Mucosa of stomach (tissue), 1 donor: Measurements from ENCODE around the gene WDR59.
A peak's percentile ranks its signal among the peaks of the same experiment; 100 is the strongest.
"Not testable (repeated sequence)": the region's sequence is repeated elsewhere in the genome, so short reads cannot be mapped to it uniquely, and the experiment has no call there.

Source experiments
- H3K27me3 ChIP-seq: one replicate; pipeline ENCODE4 v1.7.0; 2013; ENCODE audit warnings: mild to moderate bottlenecking, low read length; ENCODE audit not compliant: control insufficient read depth, insufficient read depth
- H3K36me3 ChIP-seq: one replicate; pipeline ENCODE4 v1.7.0; 2013; ENCODE audit warnings: low read length; ENCODE audit not compliant: control insufficient read depth, insufficient read depth
- H3K4me1 ChIP-seq: one replicate; pipeline ENCODE4 v1.7.0; 2013; ENCODE audit warnings: mild to moderate bottlenecking, low read length; ENCODE audit not compliant: control insufficient read depth, insufficient read depth
- H3K4me3 ChIP-seq: one replicate; pipeline ENCODE4 v1.7.0; 2013; ENCODE audit warnings: low read length
- H3K9ac ChIP-seq: one replicate; pipeline ENCODE4 v1.7.0; 2013; ENCODE audit warnings: mild to moderate bottlenecking, low read length, moderate library complexity
- H3K9me3 ChIP-seq: one replicate; pipeline ENCODE4 v1.7.0; 2013; ENCODE audit warnings: mild to moderate bottlenecking, low read length, moderate library complexity; ENCODE audit not compliant: control insufficient read depth
- donor health status: Pancreatic carcinoma.

WDR59 gene, protein sequence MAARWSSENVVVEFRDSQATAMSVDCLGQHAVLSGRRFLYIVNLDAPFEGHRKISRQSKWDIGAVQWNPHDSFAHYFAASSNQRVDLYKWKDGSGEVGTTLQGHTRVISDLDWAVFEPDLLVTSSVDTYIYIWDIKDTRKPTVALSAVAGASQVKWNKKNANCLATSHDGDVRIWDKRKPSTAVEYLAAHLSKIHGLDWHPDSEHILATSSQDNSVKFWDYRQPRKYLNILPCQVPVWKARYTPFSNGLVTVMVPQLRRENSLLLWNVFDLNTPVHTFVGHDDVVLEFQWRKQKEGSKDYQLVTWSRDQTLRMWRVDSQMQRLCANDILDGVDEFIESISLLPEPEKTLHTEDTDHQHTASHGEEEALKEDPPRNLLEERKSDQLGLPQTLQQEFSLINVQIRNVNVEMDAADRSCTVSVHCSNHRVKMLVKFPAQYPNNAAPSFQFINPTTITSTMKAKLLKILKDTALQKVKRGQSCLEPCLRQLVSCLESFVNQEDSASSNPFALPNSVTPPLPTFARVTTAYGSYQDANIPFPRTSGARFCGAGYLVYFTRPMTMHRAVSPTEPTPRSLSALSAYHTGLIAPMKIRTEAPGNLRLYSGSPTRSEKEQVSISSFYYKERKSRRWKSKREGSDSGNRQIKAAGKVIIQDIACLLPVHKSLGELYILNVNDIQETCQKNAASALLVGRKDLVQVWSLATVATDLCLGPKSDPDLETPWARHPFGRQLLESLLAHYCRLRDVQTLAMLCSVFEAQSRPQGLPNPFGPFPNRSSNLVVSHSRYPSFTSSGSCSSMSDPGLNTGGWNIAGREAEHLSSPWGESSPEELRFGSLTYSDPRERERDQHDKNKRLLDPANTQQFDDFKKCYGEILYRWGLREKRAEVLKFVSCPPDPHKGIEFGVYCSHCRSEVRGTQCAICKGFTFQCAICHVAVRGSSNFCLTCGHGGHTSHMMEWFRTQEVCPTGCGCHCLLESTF

GRCh38 chr16:74984529-74985296 is at the start of gene WDR59:
Gene WDR59 (minus strand): TSS chr16:74985123. CDS start chr16:74985017, 106 bp downstream.
- H3K4me1 ChIP-seq: peaks cover 5% of the 10 kb centered on the region

DNA sequence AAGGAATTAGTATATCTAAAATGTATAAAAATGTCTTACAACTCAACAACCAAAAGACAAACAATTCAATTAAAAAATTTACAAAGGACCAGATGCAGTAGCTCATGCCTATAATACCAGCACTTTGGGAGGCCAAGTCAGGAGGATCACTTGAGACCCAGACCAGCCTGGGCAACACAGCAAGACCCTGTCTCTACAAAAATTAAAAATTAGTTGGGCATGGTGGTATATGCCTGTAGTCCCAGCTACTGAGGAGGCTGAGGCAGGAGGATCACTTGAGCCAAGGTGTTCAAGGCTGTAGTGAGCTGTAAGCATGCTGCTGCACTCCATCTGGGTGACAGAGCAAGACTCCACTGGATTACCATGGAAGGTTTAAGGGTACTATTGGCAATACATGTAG is 47.7 kb upstream of the WDR59 start:
- H3K4me1 ChIP-seq: peaks cover 5% of the 10 kb centered on the region
- no peaks in the 10 kb centered on the region for H3K27me3 ChIP-seq
- H3K36me3 ChIP-seq: no peaks in the 10 kb centered on the region
- H3K4me3 ChIP-seq: no peak overlapping the region
- no peak overlapping the region for H3K9ac ChIP-seq
- H3K9me3 ChIP-seq: no peaks in the 10 kb centered on the region

More at GRCh38 chr16:74984529-74985296, at the start of gene WDR59:
- peak within 1 kb of the TSS; percentile 97 for H3K4me3 ChIP-seq
- no peaks in the 10 kb centered on the region for H3K9me3 ChIP-seq
- peak within 1 kb of the TSS; percentile 97 for H3K9ac ChIP-seq
- H3K27me3 ChIP-seq: no peaks in the 10 kb centered on the region
- H3K36me3 ChIP-seq: no peaks in the 10 kb centered on the region

- Histone ChIP-seq H3K27me3 (no peaks in the 10 kb centered on the region), H3K9me3 (no peaks in the 10 kb centered on the region), H3K4me1 (peaks cover 15% of the 10 kb centered on the region), H3K9ac (no peak overlapping the region), H3K4me3 (no peak overlapping the region), H3K36me3 (no peaks in the 10 kb centered on the region)
Observed at GRCh38 chr16:75029854-75030253, 44.9 kb upstream of the WDR59 start.

GRCh38 chr16:75028544-75029135 is 43.7 kb upstream of the WDR59 start:
- peaks cover 19% of the 10 kb centered on the region for H3K4me1 ChIP-seq
- H3K36me3 ChIP-seq: no peaks in the 10 kb centered on the region
- no peak overlapping the region for H3K4me3 ChIP-seq
- no peak overlapping the region for H3K9ac ChIP-seq
- H3K9me3 ChIP-seq: no peaks in the 10 kb centered on the region
- no peaks in the 10 kb centered on the region for H3K27me3 ChIP-seq

DNA sequence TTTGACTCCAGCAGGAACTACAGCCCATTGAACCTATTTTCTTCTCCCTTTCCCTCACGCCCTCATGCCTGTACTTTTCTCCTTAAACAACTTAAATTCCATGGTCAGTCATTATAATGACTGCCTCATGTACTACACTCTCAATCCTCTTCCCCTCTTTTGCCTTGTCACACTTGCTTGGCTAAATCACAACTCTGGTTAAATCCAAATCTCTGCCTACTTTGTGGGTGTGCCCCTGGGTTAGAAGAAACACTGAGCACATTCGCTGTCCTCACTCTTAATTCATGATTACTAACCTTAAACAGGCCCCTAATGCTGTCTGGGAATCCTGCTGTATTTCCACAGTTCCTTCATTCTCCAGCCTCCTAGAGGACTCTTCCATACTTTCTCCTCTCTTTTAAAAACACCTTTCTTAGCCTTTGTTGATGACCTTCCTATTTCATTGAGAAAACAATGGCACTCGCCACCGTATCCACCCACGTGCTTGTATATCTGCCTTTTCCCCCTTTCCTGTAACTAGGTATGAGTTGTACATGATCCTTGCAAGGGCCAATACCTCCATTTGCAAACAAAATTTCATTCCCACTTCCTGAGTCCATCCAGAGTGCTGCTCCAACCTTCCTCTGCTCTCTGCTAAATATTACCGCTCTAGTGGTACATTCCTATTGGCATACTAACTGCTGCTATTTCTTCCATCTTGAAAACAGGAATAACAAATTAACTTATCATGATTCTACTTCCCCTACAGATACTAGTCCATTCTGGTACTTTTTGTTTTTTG is 42.8 kb upstream of the WDR59 start:
- Histone ChIP-seq H3K9ac (no peak overlapping the region), H3K36me3 (no peaks in the 10 kb centered on the region), H3K9me3 (no peaks in the 10 kb centered on the region), H3K27me3 (no peaks in the 10 kb centered on the region), H3K4me3 (no peak overlapping the region), H3K4me1 (peaks cover 19% of the 10 kb centered on the region)

DNA sequence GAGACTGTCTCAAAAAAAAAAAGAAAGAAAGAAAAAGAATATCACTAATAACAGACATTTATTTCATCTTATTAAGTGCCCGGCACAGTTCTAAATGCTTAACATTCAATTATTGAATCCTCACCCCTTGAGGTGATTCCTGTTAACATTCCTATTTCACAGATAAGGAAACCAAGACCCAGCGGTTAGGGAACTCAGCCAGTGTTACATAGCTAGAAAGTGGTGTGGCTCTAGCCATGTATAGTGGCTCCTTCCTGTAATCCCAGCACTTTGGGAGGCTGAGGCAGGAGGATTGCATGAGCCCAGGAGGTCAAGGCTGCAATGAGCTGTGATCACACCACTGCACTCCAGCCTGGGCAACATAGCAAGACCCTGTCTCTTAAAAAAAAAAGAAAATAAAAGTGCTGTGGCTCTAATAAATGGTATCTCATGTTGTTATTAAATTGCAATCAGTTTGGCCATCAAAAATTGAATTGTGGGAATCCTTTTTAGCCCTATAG is 42.0 kb upstream of the WDR59 start:
- Histone ChIP-seq H3K9ac (no peak overlapping the region), H3K4me1 (peaks cover 19% of the 10 kb centered on the region), H3K36me3 (no peaks in the 10 kb centered on the region), H3K27me3 (no peaks in the 10 kb centered on the region), H3K9me3 (no peaks in the 10 kb centered on the region), H3K4me3 (no peak overlapping the region)

- H3K9me3 ChIP-seq, H3K9ac ChIP-seq, H3K36me3 ChIP-seq, H3K4me3 ChIP-seq, H3K27me3 ChIP-seq: not testable (repeated sequence)
- H3K4me1 ChIP-seq: peaks cover 19% of the 10 kb centered on the region
Observed at GRCh38 chr16:75026239-75026891, 41.4 kb upstream of the WDR59 start.

GRCh38 chr16:75025761-75026160 is 40.8 kb upstream of the WDR59 start:
- H3K36me3 ChIP-seq: no peaks in the 10 kb centered on the region
- no peaks in the 10 kb centered on the region for H3K9me3 ChIP-seq
- no peaks in the 10 kb centered on the region for H3K27me3 ChIP-seq
- no peak overlapping the region for H3K4me3 ChIP-seq
- peaks cover 19% of the 10 kb centered on the region for H3K4me1 ChIP-seq
- H3K9ac ChIP-seq: no peak overlapping the region

DNA sequence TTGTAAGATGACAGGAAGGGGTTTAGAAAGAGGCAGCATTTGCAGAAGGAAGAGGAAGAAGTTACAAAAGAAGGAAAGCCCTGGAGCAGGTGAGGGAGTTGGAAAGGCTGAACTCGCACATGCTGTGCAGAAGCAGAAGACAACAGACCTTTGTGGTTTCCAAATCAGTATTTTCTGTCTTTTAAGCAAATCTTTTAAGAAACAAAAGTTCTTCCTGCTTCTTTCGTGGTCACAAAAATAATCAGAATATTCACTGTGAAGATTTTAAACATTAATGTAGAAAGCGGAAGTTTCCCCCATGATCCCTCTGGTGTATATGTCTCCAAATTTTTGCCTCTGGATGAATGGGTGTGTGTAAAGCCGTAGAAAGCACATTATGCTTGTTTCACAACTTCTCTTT is 39.7 kb upstream of the WDR59 start:
- peaks cover 19% of the 10 kb centered on the region for H3K4me1 ChIP-seq
- H3K9ac ChIP-seq: no peak overlapping the region
- no peaks in the 10 kb centered on the region for H3K27me3 ChIP-seq
- H3K9me3 ChIP-seq: no peaks in the 10 kb centered on the region
- H3K36me3 ChIP-seq: no peaks in the 10 kb centered on the region
- H3K4me3 ChIP-seq: no peak overlapping the region

GRCh38 chr16:75024182-75024581 is 39.3 kb upstream of the WDR59 start:
- Histone ChIP-seq H3K4me3 (no peak overlapping the region), H3K9ac (no peak overlapping the region), H3K27me3 (no peaks in the 10 kb centered on the region), H3K9me3 (no peaks in the 10 kb centered on the region), H3K4me1 (peaks cover 19% of the 10 kb centered on the region), H3K36me3 (no peaks in the 10 kb centered on the region)
